GM12875 (cell line): ENCODE data around the gene NKAIN2.

Experiments
- H3K4me3 ChIP-seq: one replicate; pipeline ENCODE4 v1.5.1; 2011; ENCODE audit warnings: low read depth, low read length, control low read depth
- CTCF ChIP-seq: IDR thresholded peaks from 2 replicates; pipeline ENCODE4 v1.5.1; 2011; ENCODE audit warnings: low read depth, mild to moderate bottlenecking, control low read depth, inconsistent platforms, low read length, moderate library complexity, borderline replicate concordance; ENCODE audit not compliant: insufficient read depth

The NKAIN2 gene

GRCh38 chr6:124671324-124671723 is 867.7 kb downstream of the NKAIN2 start:
- no peak overlapping the region for H3K4me3 ChIP-seq
- TF ChIP-seq CTCF = no peak

GRCh38 chr6:124674042-124674441 is 870.4 kb downstream of the NKAIN2 start:
- no peak overlapping the region for H3K4me3 ChIP-seq
- TF ChIP-seq CTCF = no peak

- no peak for TF ChIP-seq CTCF
Observed at GRCh38 chr6:124676033-124676432, 872.4 kb downstream of the NKAIN2 start.

GRCh38 chr6:124677874-124678273 is 874.2 kb downstream of the NKAIN2 start:
- H3K4me3 ChIP-seq = no peak overlapping the region
- no peak for TF ChIP-seq CTCF

More at GRCh38 chr6:124676033-124676432, 872.4 kb downstream of the NKAIN2 start:
- H3K4me3 ChIP-seq = no peak overlapping the region

- H3K4me3 ChIP-seq = no peak overlapping the region
- no peak for TF ChIP-seq CTCF
Observed at GRCh38 chr6:124679387-124679786, 875.7 kb downstream of the NKAIN2 start.

DNA sequence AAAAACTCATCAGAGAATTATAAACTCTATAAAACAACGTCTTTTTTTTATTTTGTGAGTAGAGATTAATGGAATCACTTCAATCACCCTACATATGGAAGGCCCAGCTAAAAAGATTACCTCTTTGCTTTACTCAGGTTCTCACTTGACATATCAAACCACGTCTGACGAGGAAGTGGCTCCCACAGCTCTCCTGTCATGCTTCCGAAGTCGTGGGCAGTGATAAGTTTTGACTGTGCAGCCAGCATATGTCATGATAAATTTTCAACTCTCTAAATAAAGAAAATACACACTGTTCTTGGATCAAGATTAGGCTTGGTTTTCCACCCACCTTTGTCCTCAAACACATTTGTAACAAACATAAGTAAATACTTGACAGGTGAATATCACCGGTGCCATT is 879.1 kb downstream of the NKAIN2 start:
- TF ChIP-seq CTCF = no peak
- no peak overlapping the region for H3K4me3 ChIP-seq

- H3K4me3 ChIP-seq = no peak overlapping the region
- TF ChIP-seq CTCF = no peak
Observed at GRCh38 chr6:124683507-124683906, 879.8 kb downstream of the NKAIN2 start.
